Femur (tissue), 1 donor: ENCODE data around the gene NEK3.
"Not testable (repeated sequence)": the region's sequence is repeated elsewhere in the genome, so short reads cannot be mapped to it uniquely, and the experiment has no call there.

ENCODE experiments used
- DNase-seq: peaks from one replicate; pipeline ENCODE4 v3.0.0-alpha.2; 2017

The NEK3 gene

GRCh38 chr13:52165411-52165810, 6.0 kb upstream of the NEK3 start:
- DNase-seq, result no peak

- no peak for DNase-seq
Observed at GRCh38 chr13:52164989-52165388, 5.6 kb upstream of the NEK3 start.

- DNase-seq, result not testable (repeated sequence)
Observed at GRCh38 chr13:52163878-52164277, 4.5 kb upstream of the NEK3 start.

DNA sequence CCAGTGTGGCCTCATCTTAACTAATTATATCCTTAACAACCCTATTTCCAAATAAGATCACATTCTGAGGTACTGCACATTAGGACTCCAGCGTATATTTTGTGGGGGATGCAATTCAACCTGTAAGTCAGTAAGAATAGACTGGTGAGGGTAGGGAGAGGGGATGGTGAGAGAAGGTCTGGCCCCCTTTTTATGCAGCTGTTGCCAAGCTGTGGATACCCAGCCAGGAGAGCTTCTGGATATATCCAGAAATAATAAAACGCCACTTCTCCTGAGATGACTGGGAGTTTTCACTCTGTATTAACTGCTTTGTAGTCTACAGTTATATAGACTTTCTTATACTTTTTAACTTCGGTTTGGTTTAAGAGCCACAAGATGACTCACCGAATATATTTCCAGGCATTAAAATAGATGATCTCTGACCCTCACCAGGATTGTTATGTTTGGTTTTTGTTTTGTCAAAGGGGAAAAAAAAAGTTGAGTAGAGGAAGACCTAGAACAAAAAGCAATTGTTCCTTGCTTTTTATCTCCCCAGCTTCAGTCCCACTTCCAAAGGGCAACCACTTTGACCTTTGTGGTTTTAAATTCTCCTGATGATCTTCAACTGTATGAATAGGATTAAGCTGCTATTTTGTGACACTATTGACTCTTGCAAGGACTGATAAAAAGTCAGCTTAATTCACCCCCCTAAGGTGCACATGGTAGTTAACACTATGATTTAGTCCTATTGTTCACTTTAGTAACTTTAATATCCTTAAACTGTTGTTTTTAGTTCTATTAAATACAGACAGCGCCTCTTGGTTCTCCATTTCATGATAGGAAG, 3.1 kb upstream of the NEK3 start:
- DNase-seq, result no peak

DNA sequence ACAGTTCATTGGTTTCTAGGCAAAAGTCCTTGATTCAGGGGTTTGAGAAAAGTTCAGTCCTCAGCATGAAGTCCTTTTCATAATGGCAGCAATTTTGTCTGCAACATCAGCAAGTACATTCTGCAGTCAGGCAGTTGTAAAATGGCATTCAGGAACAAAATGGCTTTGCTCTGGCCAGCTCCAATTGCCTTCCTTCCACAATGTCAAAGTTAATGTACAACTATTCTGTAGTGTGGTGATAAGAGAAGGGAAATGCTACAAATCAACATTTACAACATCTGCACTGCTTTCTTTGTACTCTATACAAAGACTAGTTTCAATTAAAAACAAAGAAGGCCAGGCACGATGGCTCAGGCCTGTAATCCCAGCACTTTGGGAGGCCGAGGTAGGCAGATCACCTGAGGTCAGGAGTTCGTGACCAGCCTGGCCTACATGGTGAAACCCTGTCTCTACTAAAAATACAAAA, 1.8 kb upstream of the NEK3 start:
- DNase-seq, result no peak

DNA sequence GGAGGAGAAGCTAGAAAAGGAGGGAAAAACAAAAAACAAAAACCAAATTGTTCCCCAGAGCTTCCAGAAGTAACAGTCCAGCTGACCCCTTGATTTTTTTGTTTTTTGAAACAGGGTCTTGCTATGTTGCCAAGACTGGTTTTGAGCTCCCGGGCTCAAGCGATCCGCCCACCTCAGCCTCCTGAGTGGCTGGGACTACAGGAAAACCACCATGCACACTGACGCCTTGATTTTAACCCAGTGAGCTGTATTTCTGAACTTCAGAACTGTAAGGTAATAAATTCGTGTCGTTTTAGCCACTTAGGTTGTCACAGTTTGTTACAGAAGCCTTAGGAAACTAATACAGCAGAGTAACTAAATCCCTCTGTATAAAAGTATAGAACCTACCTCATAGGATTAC, 1.1 kb upstream of the NEK3 start:
- DNase-seq, result no peak

DNA sequence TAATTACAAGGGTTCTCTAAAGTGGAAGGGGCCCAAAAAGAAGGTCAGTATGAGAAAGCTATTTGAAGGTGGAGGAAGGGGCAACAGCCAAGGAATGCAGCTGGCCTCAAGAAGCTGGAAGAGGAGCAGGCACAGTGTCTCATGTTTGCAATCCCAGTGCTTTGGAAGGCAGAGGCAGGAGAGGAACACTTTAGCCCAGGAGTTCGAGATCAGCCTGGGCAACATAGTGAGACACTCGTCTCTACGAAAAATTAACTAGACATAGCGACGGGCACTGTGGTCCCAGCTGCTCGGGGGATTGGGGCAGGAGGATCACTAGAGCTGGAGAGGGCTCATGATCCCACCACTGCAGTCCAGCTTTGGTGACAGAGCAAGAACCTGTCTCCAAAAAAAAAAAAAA, 656 bp upstream of the NEK3 start:
- no peak for DNase-seq

DNA sequence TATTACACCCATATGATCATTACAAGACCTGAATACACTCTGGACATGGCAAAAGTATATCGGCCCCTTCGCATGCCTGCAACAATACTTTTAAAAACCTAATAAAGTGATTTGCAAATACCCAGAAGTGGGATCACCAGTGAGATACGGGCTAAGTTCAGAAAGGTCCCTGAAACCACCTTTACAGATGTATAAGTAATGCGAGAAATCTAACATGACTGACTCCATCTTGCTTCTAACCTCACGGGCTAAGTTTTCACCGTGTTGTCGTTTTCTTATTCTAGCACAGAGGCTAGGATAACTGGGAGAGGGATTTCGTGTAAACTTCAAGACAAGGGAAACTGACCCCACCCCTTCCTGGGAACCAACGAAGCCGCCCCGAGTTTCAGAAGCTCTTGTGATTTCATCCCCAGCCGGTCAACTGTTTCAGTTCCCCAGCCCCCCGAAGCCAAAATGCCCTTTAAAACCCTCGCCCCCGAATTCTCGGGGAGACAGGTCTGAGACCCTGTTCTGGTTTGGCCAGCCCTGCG, 703 bp downstream of the NEK3 start:
- peak; percentile 61 for DNase-seq

- no peak for DNase-seq
Observed at GRCh38 chr13:52156724-52157261, 2.6 kb downstream of the NEK3 start.

DNA sequence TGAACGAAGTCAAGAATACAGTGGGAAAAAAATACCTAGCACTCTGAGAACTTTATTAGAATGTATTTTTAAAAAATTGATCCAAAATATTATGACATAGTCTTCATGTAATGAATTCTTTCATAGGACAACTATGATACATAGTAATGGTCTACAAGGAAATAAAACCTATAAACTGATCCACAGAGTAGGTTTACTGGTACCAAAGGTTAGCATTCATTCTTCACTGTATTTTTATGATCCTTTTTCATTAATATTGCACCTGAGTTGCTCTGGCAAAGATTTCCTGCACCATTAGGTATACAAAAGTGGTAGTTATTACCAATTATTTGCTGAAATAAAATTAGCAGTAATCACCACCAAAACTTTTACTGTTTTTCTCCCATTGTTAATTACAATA, 4.2 kb downstream of the NEK3 start:
- no peak for DNase-seq

DNA sequence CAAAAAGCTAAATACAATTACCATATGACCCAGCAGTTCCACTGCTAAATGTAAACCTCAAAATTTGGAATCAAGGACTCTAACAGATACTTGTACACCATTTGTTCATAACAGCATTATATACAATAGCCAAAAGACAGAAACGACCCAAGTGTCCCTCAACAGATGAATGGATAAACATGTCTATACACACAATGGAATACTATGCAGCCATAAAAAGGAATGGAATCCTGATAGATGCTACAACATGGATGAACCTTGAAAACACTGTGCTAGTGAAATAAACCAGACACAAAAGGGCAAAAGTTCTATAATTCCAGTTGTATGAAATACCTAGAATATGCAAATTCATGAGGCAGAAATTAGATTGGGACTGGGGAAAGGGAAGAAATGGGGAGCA, 12.2 kb downstream of the NEK3 start:
- DNase-seq, result no peak

DNA sequence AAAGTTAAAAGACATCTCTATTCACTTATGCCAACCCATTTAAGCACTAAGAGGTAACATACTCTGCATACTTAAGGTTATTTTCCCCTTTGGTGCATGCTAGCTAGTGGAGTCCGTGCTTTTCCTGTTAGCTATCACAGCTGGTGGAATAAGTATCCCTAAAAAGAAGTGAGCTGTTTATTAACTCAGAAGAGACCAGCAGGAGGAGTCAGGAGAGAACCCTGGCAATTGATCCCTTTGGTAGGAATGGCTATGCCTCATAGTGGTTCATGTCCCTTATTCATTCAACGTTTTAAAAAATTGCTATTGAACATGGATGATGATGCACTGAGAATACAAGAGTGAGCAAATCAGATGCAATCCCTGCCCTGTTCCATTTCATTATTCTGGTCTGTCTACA, 18.1 kb downstream of the NEK3 start:
- no peak for DNase-seq

DNA sequence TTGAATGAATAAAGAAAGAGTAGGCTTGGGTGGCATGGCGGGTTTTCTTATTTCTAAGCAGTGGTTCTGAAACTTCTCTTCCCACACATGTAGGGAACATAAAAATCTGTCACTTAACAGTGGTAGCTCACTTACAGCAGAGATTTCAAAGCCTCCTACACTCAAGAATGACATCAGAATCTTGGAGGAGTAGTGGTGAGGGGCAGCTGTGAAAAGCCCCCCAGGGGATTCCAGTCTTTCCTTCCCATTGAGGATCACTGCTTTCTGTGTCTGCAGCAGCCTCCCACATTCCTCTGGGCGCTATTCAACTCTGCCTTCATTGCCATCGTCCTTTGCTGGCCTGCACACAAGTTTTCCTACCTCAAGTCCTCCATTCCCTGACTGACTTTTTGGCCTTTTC, 21.9 kb downstream of the NEK3 start:
- no peak for DNase-seq

GRCh38 chr13:52136763-52137162, 22.6 kb downstream of the NEK3 start:
- no peak for DNase-seq

GRCh38 chr13:52130641-52131040, 28.8 kb downstream of the NEK3 start:
- no peak for DNase-seq

- DNase-seq, result peak; percentile 64
Observed at GRCh38 chr13:52128714-52129700, 30.4 kb downstream of the NEK3 start, which contains the start of gene NEK5. TSS of gene NEK5 (minus strand) at chr13:52129073. CDS start at chr13:52127482, 1,591 bp downstream.

- DNase-seq, result peak; percentile 73
Observed at GRCh38 chr13:52127783-52128702, 31.4 kb downstream of the NEK3 start.

DNA sequence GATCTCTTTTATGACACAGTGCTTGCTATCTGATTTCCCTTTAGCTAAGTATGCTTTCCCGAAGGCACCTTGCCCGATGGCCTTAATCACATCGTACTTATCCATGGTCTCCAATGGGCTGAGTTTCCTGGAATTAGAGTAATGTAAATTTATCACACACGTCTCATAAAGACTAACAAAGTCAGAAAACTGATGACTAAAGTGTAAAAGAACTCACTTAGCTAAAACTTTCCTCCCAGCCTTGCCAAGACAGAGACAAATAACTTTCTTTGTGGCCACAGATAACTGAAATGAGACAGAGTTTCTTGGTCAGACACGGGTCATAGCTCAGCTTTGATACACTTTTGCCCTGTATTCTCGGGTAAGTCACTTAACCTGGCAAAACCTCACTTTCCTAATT, 32.0 kb downstream of the NEK3 start:
- DNase-seq, result no peak

GRCh38 chr13:52125547-52125946, 33.9 kb downstream of the NEK3 start:
- DNase-seq, result no peak

- DNase-seq, result no peak
Observed at GRCh38 chr13:52118595-52118994, 40.8 kb downstream of the NEK3 start.

GRCh38 chr13:52118095-52118494, 41.3 kb downstream of the NEK3 start:
- no peak for DNase-seq

GRCh38 chr13:52112591-52112990, 46.8 kb downstream of the NEK3 start:
- no peak for DNase-seq
